ENCODE measurements around the gene NOXO1. TPM values are rescaled to one million over a fixed set of nuclear protein-coding genes. Genes with fewer than 3 reads are reported as not detected.
A peak's percentile ranks its signal among the peaks of the same experiment; 100 is the strongest.

The NOXO1 gene
- total RNA-seq, 2 experiments from 2014 or later: 0.56 to 0.99 TPM

DNA sequence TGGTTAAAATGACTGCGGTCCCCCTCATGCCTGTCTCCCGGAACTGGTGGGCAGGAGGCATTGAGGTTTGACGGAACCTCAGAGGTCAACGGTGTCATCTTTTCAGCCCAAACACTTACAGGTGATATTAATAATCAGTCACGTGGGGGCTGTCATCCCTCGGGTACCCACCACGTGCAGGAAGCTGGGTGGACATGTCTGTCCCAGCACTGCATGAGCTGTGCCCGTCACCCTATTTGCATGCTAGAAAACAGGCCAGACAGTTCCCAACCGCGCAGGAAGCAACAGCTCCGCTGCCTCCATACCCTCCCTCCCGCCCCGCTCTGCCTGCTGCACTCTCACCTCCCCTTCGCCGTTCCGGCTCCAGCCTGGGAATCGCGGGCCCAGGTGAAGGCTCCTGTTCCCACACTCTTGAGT, 9.9 kb upstream of the NOXO1 start:
- peak overlapping the region; percentile 55 for H3K4me3 ChIP-seq (ENCODE audit: low read length)

DNA sequence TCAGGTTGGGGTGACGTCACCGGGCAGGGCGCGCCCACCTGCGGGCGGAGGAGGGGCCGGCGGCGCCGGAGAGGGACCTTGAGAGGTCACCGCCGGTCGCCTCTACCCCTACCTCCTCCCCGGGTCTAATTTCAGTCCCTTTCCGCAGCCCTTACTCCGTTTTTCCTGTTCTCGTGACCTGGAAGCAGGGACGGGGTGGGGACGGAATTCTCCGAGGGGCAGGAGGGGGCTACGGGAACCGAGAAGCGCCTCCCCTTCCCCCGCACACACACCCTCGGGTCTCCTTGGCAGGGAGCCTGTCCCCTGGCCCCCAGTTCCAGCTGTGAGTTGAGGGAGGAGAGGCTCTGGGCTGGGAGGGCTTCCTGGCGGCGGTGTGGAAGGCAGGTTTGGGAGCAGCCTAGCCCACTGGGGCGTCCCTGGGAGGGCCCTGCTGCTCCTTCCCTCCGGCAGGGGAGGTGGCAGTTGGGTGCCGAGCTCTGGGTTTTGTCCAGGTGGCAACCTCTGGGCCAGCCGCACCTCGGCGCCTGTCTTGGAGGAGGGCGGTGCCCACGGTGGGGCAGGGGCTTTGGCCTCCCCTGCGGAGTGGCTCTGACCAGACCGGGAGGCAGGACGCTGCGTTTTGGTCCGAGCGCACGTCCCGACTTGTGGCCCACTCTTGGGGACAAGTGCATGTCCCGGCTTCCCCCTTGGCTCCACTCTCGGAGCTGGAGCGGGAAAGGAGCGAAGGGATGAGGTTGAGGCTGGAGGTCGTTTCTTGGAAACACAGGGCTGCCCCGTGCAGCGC, 9.3 kb upstream of the NOXO1 start:
- intact Hi-C loops (cut with DNase I, micrococcal nuclease): loop anchor here in 1 of 2 experiments (5.0 kb wide), 1 partner anchor 48 kb away; the partner anchor contains the start of gene MSRB1
- CTCF ChIA-PET: interaction anchor here (0.6 to 3.2 kb wide), 2 partner anchors 13 to 270 kb away, joined by 4 to 17 read pairs; no protein-coding TSS in a partner anchor
- H3K4me1 Mint-ChIP-seq (ENCODE audit: low read depth): peaks cover 26% of the 10 kb centered on the region

More for the DNA sequence above, 9.9 kb upstream of the NOXO1 start:
- Histone ChIP-seq H3K9me3 (ENCODE audit: control insufficient read depth in 1 of 2, insufficient read depth in 1 of 2, low read length in 2 of 2) (peaks cover 0 to 18% of the 10 kb centered on the region in 2 experiments), H3K4me1 (ENCODE audit: insufficient read depth, low read length) (peaks cover 26% of the 10 kb centered on the region), H3K36me3 (ENCODE audit: insufficient read depth, low read length) (peaks cover 3% of the 10 kb centered on the region), H3K27me3 (ENCODE audit: control insufficient read depth in 1 of 2, insufficient read depth in 2 of 2, low read length in 2 of 2) (peaks cover 13 to 15% of the 10 kb centered on the region in 2 experiments), H3K27ac (ENCODE audit: low read depth in 1 of 2, low read length in 2 of 2) (no peak overlapping the region)
- peaks cover 26% of the 10 kb centered on the region for H3K4me1 Mint-ChIP-seq (ENCODE audit: low read depth)
- peak overlapping the region; percentile 80 for H3K4me3 Mint-ChIP-seq
- peaks cover 10% of the 10 kb centered on the region for H3K36me3 Mint-ChIP-seq (ENCODE audit: low read depth)
- peak in 10 of 14 experiments; percentile 24 to 83 (median 54) for DNase-seq
- ChIA-PET CTCF (interaction anchor here (3.2 kb wide), 1 partner anchor 13 kb away, joined by 17 read pairs; no protein-coding TSS in a partner anchor), POLR2A (interaction anchor here (0.9 to 5.1 kb wide), 7 partner anchors 19 to 530 kb away, joined by 3 to 55 read pairs (median 5); partner anchors contain the start of genes AMDHD2, NTHL1, PGP and RPS2)
- H3K27me3 Mint-ChIP-seq: peaks cover 26% of the 10 kb centered on the region
- no peak for TF ChIP-seq CTCF (IDR thresholded peaks at IDR 0.05)
- intact Hi-C loops (cut with DNase I, micrococcal nuclease): loop anchor here in 1 of 2 experiments (5.0 kb wide), 1 partner anchor 49 kb away; the partner anchor contains the start of gene MSRB1
- H3K9me3 Mint-ChIP-seq: no peaks in the 10 kb centered on the region
- peak overlapping the region; percentile 79 for H3K27ac Mint-ChIP-seq
- peak; percentile 45 for ATAC-seq (ENCODE audit: poor library complexity)

More for the DNA sequence above, 9.3 kb upstream of the NOXO1 start:
- DNase-seq: peak in 5 of 14 experiments; percentile 52 to 73 (median 65)
- peak overlapping the region; percentile 79 for H3K27ac Mint-ChIP-seq
- H3K27ac ChIP-seq (ENCODE audit: low read depth in 1 of 2, low read length in 2 of 2): no peak overlapping the region
- POLR2A ChIA-PET: interaction anchor here (0.9 to 5.1 kb wide), 7 partner anchors 19 to 530 kb away, joined by 3 to 55 read pairs (median 5); partner anchors contain the start of genes AMDHD2, NTHL1, PGP and RPS2
- H3K9me3 ChIP-seq (ENCODE audit: control insufficient read depth in 1 of 2, insufficient read depth in 1 of 2, low read length in 2 of 2): peaks cover 0 to 18% of the 10 kb centered on the region in 2 experiments
- peaks cover 29% of the 10 kb centered on the region for H3K4me1 ChIP-seq (ENCODE audit: insufficient read depth, low read length)
- peaks cover 12% of the 10 kb centered on the region for H3K36me3 Mint-ChIP-seq (ENCODE audit: low read depth)
- peaks cover 9% of the 10 kb centered on the region for H3K36me3 ChIP-seq (ENCODE audit: insufficient read depth, low read length)
- H3K27me3 ChIP-seq (ENCODE audit: control insufficient read depth in 1 of 2, insufficient read depth in 2 of 2, low read length in 2 of 2): peaks cover 13 to 15% of the 10 kb centered on the region in 2 experiments
- no peak for ATAC-seq (ENCODE audit: poor library complexity)
- H3K4me3 ChIP-seq (ENCODE audit: low read length): peak overlapping the region; percentile 55
- peaks cover 26% of the 10 kb centered on the region for H3K27me3 Mint-ChIP-seq
- no peaks in the 10 kb centered on the region for H3K9me3 Mint-ChIP-seq
- TF ChIP-seq CTCF (IDR thresholded peaks at IDR 0.05): no peak
- peak overlapping the region; percentile 80 for H3K4me3 Mint-ChIP-seq

All from CD4-positive, alpha-beta T cell (primary cell).